Breast epithelium (tissue), 3 donors: ENCODE measurements around the gene BIN1.

Experiments used
- CTCF ChIP-seq, 3 donors: fragments of 450-650 bp; IDR thresholded peaks; one replicate each; pipeline ENCODE4 v1.5.1; 2016 to 2017; ENCODE audit warnings: antibody characterized with exemption in 3 of 3, mild to moderate bottlenecking in 3 of 3, moderate library complexity in 3 of 3
- POLR2A ChIP-seq: fragments of 450-650 bp; IDR thresholded peaks from one replicate; pipeline ENCODE4 v1.6.1; 2016; ENCODE audit warnings: antibody characterized with exemption, mild to moderate bottlenecking, moderate library complexity
- POLR2AphosphoS5 ChIP-seq, 3 donors: sonication (generic); formaldehyde crosslinking; IDR thresholded peaks; one replicate each; pipeline ENCODE4 v1.6.1; 2017; ENCODE audit warnings: antibody characterized with exemption in 3 of 3

GRCh38 chr2:127008265-127009015 lies 98.5 kb downstream of the BIN1 start:
- TF ChIP-seq CTCF (IDR thresholded peaks at IDR 0.05) (no peak), POLR2A (no peak), POLR2AphosphoS5 (IDR thresholded peaks at IDR 0.05) (no peak)
